H4 (cell line): ENCODE measurements around the gene ZNF586. TPM values are rescaled to one million over a fixed set of nuclear protein-coding genes. Genes with fewer than 3 reads are reported as not detected.
A peak's percentile ranks its signal among the peaks of the same experiment; 100 is the strongest.
"Not testable (repeated sequence)": the region's sequence is repeated elsewhere in the genome, so short reads cannot be mapped to it uniquely, and the experiment has no call there.

ENCODE experiments used
- DNase-seq: peaks from one replicate; pipeline ENCODE4 v3.0.0-alpha.2; 2015; ENCODE audit warnings: low spot score
- total RNA-seq: library from RNA; depleted of rRNA; stranded (reverse); fragments of >200 nt; shearing (Covaris generic); gene quantifications from 2 replicates; pipeline ENCODE4 v1.2.3, GENCODE V29; 2014; rRNA removed

Gene ZNF586
- total RNA-seq, 1 experiment from 2014 or later, result 19.3 TPM

- not testable (repeated sequence) for DNase-seq
Measured at GRCh38 chr19:57823155-57823554, 53.7 kb downstream of the ZNF586 start.

GRCh38 chr19:57823608-57824007 is 54.1 kb downstream of the ZNF586 start:
- DNase-seq, result not testable (repeated sequence)

- DNase-seq, result no peak
Measured at GRCh38 chr19:57825511-57825910, 56.0 kb downstream of the ZNF586 start.

GRCh38 chr19:57829316-57829715 is 59.8 kb downstream of the ZNF586 start:
- no peak for DNase-seq

GRCh38 chr19:57830071-57830602 is 60.7 kb downstream of the ZNF586 start, which contains the start of gene ZNF587B:
ZNF587B (plus strand) TSS chr19:57830299; CDS start chr19:57830529, 230 bp downstream.
- DNase-seq, result peak; percentile 48

Other genes with a start within 250 kb of the ZNF586 start
- gene ZNF549, start 242.3 kb upstream of the ZNF586 start, total RNA-seq, result 3.0 and 5.5 TPM in 2 replicates
- 4.7 and 5.0 TPM in 2 replicates for gene ZNF550, start 209.8 kb upstream of the ZNF586 start, total RNA-seq
- gene ZNF416, start 190.8 kb upstream of the ZNF586 start, total RNA-seq, result 3.9 and 7.3 TPM in 2 replicates
- gene ZIK1, start 185.5 kb upstream of the ZNF586 start, total RNA-seq, result 6.9 and 7.8 TPM in 2 replicates
- 9.1 and 11.9 TPM in 2 replicates for gene ZNF530, start 169.8 kb upstream of the ZNF586 start, total RNA-seq
- 16.8 and 26.1 TPM in 2 replicates for gene ZNF134, start 155.4 kb upstream of the ZNF586 start, total RNA-seq
- gene ZNF211, start 136.5 kb upstream of the ZNF586 start, total RNA-seq, result 9.7 and 10.7 TPM in 2 replicates
- not detected in 2 replicates for gene ZSCAN4, start 100.7 kb upstream of the ZNF586 start, total RNA-seq
- gene ZNF551, start 87.7 kb upstream of the ZNF586 start, total RNA-seq, result 15.2 and 17.6 TPM in 2 replicates
- gene ZNF154, start 60.5 kb upstream of the ZNF586 start, total RNA-seq, result not detected in 2 replicates
- 0.41 and 0.74 TPM in 2 replicates for gene ZNF671, start 42.1 kb upstream of the ZNF586 start, total RNA-seq
- gene ZNF776, start 22.9 kb upstream of the ZNF586 start, total RNA-seq, result 10.7 and 23.8 TPM in 2 replicates
- 3.9 and 4.3 TPM in 2 replicates for gene ZNF552, start 45.2 kb downstream of the ZNF586 start, total RNA-seq
- gene ZNF587B, start 60.6 kb downstream of the ZNF586 start, total RNA-seq, result 7.4 and 11.9 TPM in 2 replicates
- gene ZNF587, start 80.2 kb downstream of the ZNF586 start, total RNA-seq, result 4.3 and 11.9 TPM in 2 replicates
- 3.6 and 11.1 TPM in 2 replicates for gene ZNF814, start 119.4 kb downstream of the ZNF586 start, total RNA-seq
- gene ZNF417, start 146.9 kb downstream of the ZNF586 start, total RNA-seq, result 4.9 and 12.1 TPM in 2 replicates
- 0.50 TPM in 1 of 2 replicates, not detected in the other for gene ZNF418, start 165.7 kb downstream of the ZNF586 start, total RNA-seq
- 2.5 and 8.7 TPM in 2 replicates for gene ZNF256, start 178.0 kb downstream of the ZNF586 start, total RNA-seq
- not detected in 2 replicates for gene C19orf18, start 204.9 kb downstream of the ZNF586 start, total RNA-seq
- gene ZNF606, start 233.1 kb downstream of the ZNF586 start, total RNA-seq, result 6.5 and 7.7 TPM in 2 replicates